ENCODE results near the gene PIK3R1. TPM values are rescaled to one million over a fixed set of nuclear protein-coding genes. Genes with fewer than 3 reads are reported as not detected.
"Not testable (repeated sequence)": the region's sequence is repeated elsewhere in the genome, so short reads cannot be mapped to it uniquely, and the experiment has no call there.

The PIK3R1 gene
- polyA plus RNA-seq, 1 donor, result 60.0 TPM

GRCh38 chr5:68226546-68227073, 11.1 kb downstream of the PIK3R1 start:
- DNase-seq, result no peak

- DNase-seq, result no peak
Observed at GRCh38 chr5:68227532-68228160, 12.1 kb downstream of the PIK3R1 start.

- DNase-seq, result no peak
Observed at GRCh38 chr5:68229416-68229815, 13.9 kb downstream of the PIK3R1 start.

GRCh38 chr5:68230285-68230684, 14.7 kb downstream of the PIK3R1 start:
- DNase-seq, result no peak

GRCh38 chr5:68231414-68232076, 16.0 kb downstream of the PIK3R1 start:
- DNase-seq, result no peak

DNA sequence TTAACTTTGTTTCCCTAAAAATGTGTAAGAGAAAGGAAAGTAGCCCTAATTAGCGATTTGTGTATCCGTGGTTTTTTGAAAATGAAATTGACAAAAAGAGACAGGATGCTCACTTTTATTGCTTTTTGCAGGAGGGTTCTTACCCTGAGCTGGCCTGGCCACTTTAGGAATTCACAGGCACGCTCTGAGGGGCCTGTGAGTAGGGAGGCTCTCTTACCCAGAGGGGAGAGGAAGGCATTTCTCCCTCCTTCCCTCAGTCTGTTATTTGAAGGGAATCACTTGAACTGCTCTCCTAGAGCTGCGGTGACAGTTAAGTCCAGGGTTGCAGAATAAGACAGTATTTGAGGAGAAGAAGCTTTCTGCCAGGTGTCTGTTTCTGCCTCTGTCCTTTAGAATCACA, 16.7 kb downstream of the PIK3R1 start:
- DNase-seq, result no peak

- no peak for DNase-seq
Observed at GRCh38 chr5:68233075-68233474, 17.5 kb downstream of the PIK3R1 start.

DNA sequence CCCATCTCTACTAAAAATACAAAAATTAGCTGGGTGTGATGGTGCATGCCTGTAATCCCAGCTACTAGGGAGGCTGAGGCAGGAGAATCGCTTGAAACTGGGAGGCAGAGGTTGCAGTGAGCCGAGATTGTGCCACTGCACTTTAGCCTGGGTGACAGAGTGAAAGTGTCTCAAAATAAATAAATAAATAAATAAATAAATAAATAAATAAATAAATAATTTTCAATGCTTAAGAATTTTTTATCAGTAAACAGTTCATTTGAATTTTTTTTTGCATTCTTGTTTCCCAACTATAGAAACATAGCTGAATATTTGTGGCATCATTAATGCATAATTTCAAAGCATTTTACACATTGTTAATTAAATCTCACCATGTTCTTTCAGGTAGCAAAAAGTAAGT, 19.7 kb downstream of the PIK3R1 start:
- DNase-seq, result not testable (repeated sequence)

- DNase-seq, result no peak
Observed at GRCh38 chr5:68237715-68238114, 22.2 kb downstream of the PIK3R1 start.

GRCh38 chr5:68239487-68239886, 23.9 kb downstream of the PIK3R1 start:
- DNase-seq, result peak; percentile 61

GRCh38 chr5:68240202-68240601, 24.6 kb downstream of the PIK3R1 start:
- no peak for DNase-seq

GRCh38 chr5:68240771-68241170, 25.2 kb downstream of the PIK3R1 start:
- no peak for DNase-seq

DNA sequence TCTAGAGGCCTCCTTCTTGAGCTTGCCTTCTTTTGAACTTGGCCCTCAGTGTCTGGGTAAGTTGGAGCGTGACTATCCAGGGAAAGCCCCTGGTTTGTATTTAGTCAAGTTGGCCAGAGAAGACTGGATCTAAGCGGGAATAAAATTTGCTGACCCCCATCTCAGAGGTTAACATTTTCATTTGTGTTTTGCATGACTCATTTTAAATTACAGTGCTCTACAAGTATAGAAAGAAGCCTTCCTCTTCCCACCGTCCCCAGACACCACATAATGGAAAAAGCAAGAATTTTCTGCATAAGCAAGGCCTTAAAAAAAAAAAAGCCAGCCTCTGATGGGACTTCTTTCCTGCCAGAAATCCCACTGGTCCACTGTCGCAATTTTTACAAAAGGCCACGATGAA, 27.2 kb downstream of the PIK3R1 start:
- DNase-seq, result no peak

DNA sequence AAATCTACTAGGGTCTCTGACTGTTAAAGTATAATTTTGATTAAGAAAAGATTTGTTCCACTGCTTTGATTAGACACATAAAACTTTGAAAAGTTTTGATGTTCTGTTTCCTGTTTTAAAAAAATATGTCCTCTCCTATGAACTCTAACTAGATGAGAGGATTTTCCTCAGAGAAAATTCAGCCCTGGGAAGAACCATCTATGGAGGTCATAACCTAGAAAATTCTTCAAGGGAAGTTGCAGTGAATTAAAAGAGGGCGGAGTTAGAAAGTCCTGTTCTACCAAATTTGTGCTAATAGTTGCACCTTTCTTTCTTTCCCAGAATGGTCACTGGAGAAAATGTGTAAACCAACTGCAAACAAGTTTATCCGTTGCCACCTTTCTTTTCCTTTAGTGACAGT, 27.7 kb downstream of the PIK3R1 start:
- no peak for DNase-seq

DNA sequence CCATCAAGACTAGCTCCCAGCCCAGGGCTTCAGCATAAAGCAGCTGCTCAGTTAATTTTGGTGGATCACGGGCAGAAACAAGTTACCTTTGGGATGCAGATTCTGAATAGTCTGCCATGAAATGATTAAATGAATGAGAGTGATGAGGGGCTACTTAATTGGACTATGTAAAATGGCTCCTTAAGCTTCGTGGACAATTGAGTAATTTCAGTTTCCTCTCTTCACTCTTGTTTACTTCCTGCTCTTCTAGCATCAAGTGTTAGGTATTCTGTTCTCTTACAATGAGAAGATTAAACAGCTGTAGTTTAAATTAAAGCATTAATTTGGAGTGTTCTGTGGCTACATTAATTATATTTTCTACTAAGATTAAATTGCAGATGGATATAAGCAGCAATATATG, 28.1 kb downstream of the PIK3R1 start:
- no peak for DNase-seq

GRCh38 chr5:68245319-68245718, 29.8 kb downstream of the PIK3R1 start:
- DNase-seq, result no peak

DNA sequence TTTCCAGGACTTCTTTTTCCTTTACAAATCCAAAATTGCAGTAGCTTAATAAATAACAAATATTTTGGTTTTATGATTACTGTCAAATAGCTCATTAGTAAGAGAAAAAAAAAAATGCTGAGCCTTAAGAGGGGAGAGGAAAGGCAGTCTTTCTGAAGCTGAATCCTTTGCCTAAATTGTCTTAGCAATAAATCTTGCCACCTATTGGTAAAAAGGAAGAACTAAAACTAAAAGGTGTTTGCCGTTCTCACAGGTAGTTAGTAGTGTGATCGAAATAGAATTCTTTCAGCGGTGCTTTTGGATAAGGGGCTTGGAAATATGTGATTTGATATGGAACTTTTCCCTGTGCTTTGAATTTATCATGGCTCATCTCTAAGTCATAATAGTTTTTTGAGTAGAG, 31.2 kb downstream of the PIK3R1 start:
- DNase-seq, result no peak

DNA sequence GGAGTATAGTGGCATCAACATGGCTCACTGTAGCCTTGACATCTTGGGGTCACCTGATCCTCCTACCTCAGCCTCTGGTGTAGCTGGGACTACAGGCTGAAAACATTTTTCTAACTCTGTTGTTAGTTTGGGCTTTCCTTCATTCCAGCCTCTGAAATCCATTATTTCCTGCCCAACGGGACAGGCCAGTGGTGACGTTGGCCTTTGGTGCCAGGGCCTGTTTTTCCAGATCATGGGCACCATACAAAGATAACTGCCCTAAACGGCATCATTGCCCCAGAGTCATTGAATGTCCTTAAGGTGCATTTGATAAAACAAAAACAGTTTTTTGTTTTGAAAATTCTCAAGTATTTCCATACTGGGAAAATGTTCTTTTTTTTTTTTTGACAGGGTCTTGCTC, 32.1 kb downstream of the PIK3R1 start:
- DNase-seq, result no peak

GRCh38 chr5:68248896-68249295, 33.3 kb downstream of the PIK3R1 start:
- DNase-seq, result no peak

- no peak for DNase-seq
Observed at GRCh38 chr5:68249520-68249919, 34.0 kb downstream of the PIK3R1 start.

DNA sequence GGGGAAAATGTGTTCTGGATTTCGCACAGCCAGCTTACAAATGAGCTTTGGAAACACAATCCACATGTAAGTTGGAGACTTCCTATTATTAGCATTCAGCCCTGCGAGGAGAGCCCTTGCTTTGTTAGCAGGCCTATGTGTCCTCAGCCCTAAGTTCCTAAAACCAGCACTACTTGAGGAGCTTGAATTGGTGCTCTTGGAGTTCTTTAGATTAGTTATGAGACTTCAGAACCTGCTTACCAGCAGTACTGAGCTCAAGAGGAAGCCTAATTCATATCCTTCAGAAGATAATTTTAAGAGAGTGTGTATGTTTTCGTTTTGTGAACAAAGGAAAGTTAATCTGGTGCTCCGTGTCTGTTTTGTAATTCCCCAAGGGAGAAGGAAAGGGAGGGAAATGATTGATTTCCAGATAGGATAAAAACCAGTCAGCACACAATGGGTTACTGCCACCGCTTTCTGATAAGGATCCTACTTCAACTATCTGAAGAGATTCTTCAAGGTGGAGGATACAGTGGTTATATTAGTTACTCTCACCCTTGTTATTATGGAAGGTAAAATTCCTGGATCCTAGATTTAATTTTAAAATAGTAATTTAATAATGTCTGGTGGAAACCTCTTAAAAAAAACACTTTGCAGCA, 35.2 kb downstream of the PIK3R1 start:
- no peak for DNase-seq

DNA sequence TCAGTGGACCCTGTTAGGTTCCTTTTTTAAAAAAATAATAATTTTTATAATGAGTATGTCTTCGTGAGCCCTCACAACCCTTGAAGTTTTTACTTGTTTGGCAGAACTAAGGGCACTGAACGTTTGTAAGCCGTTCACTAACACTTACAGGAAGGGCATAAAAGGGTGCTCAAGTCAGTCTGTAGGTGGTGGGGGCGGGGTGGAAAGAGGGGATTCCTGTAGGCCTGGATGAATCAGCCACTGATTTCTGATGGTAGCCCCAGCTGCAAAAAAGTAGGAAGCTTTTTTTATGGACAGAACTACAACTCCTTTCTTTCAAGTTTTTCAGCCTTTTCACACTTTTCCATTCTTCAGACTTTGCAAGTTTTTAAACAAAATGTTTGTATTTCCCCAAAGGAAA, 35.8 kb downstream of the PIK3R1 start:
- DNase-seq, result peak; percentile 26

DNA sequence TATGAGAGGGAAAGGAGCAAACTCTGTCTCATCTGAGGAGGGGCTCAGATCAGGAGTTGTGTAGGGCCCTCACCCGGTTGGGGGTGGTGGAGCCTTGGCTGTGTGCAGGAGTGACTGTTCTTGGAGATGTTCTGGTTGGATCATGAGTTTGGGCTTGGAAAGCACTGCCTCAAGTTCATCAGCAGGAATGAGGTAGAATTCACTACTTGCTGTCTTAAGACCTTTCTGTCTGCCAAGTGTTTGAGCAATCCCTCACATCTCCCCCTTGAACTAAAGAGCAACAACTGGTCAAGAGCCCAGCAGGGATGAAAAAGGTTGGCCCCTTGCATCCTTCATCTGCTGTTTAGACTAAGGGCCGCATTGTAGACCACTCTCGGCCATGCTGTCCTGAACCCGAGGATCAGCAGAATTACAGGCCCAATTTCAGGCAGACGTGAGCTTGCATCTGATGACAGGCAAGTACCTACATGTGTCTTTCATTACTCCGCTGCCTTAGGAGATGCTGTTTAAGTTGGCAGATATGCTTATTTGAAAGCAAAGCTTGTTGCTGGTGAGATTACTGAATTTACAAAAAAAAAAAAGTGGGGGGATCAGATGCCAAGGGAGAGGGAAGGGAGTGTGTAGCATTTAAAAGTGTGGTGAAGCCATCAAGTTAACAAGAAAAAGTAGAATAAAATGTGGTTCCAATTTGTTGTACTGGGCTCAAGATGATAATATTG, 36.4 kb downstream of the PIK3R1 start:
- peak; percentile 76 for DNase-seq
